HG03575 (cell line): ENCODE data around the gene APLN.

Source experiments
- ATAC-seq: cut with Tn5 transposase; IDR thresholded peaks from one replicate; pipeline ENCODE4 v1.9.1; 2021; ENCODE audit not compliant: unreplicated experiment, insufficient number of reproducible peaks, low FRiP score; ENCODE audit errors: extremely low read depth

The APLN gene

GRCh38 chrX:129647418-129648410 is 7.0 kb downstream of the APLN start:
- no peak for ATAC-seq

- no peak for ATAC-seq
These were observed 8.0 kb downstream of the APLN start for GRCh38 chrX:129646566-129647417.

GRCh38 chrX:129642641-129643040 is 12.1 kb downstream of the APLN start:
- ATAC-seq: no peak

GRCh38 chrX:129641941-129642340 is 12.8 kb downstream of the APLN start:
- ATAC-seq: no peak

GRCh38 chrX:129641469-129641868 is 13.3 kb downstream of the APLN start:
- no peak for ATAC-seq

GRCh38 chrX:129640737-129641136 is 14.0 kb downstream of the APLN start:
- no peak for ATAC-seq

- no peak for ATAC-seq
These were observed 15.8 kb downstream of the APLN start for GRCh38 chrX:129638917-129639316.

GRCh38 chrX:129637217-129638109 is 17.3 kb downstream of the APLN start:
- no peak for ATAC-seq

- no peak for ATAC-seq
These were observed 18.5 kb downstream of the APLN start for GRCh38 chrX:129636175-129636681.

- ATAC-seq: no peak
These were observed 20.2 kb downstream of the APLN start for GRCh38 chrX:129634541-129634940.

GRCh38 chrX:129632443-129632842 is 22.3 kb downstream of the APLN start:
- ATAC-seq: no peak

GRCh38 chrX:129631849-129632248 is 22.9 kb downstream of the APLN start:
- no peak for ATAC-seq

GRCh38 chrX:129629837-129630236 is 24.9 kb downstream of the APLN start:
- ATAC-seq: no peak

GRCh38 chrX:129626026-129626425 is 28.7 kb downstream of the APLN start:
- no peak for ATAC-seq

- ATAC-seq: no peak
These were observed 31.9 kb downstream of the APLN start for GRCh38 chrX:129622757-129623301.

- no peak for ATAC-seq
These were observed 35.8 kb downstream of the APLN start for GRCh38 chrX:129618997-129619396.

- ATAC-seq: no peak
These were observed 37.3 kb downstream of the APLN start for GRCh38 chrX:129617420-129617819.

- no peak for ATAC-seq
These were observed 40.1 kb downstream of the APLN start for GRCh38 chrX:129614481-129615255.
